GM19372 (cell line): ENCODE measurements around the gene BACE2.
"Not testable (repeated sequence)": the region's sequence is repeated elsewhere in the genome, so short reads cannot be mapped to it uniquely, and the experiment has no call there.

Experiments used
- ATAC-seq: cut with Tn5 transposase; IDR thresholded peaks from one replicate; pipeline ENCODE4 v1.9.1; 2021; ENCODE audit warnings: mild to moderate bottlenecking, low read depth, moderate library complexity; ENCODE audit not compliant: unreplicated experiment

The BACE2 gene

GRCh38 chr21:41234569-41234968, 66.6 kb downstream of the BACE2 start:
- no peak for ATAC-seq

GRCh38 chr21:41235201-41235600, 67.2 kb downstream of the BACE2 start:
- no peak for ATAC-seq

GRCh38 chr21:41236352-41236973, 68.5 kb downstream of the BACE2 start:
- no peak for ATAC-seq

GRCh38 chr21:41238081-41238796, 70.3 kb downstream of the BACE2 start:
- not testable (repeated sequence) for ATAC-seq

GRCh38 chr21:41240040-41240439, 72.1 kb downstream of the BACE2 start:
- no peak for ATAC-seq

- no peak for ATAC-seq
These were observed 73.4 kb downstream of the BACE2 start for GRCh38 chr21:41241341-41241740.

- ATAC-seq: no peak
These were observed 74.4 kb downstream of the BACE2 start for GRCh38 chr21:41242238-41242829.

GRCh38 chr21:41243107-41243506, 75.1 kb downstream of the BACE2 start:
- ATAC-seq: no peak

GRCh38 chr21:41244266-41244880, 76.4 kb downstream of the BACE2 start:
- ATAC-seq: not testable (repeated sequence)

- ATAC-seq: no peak
These were observed 77.7 kb downstream of the BACE2 start for GRCh38 chr21:41245509-41246135.

- no peak for ATAC-seq
These were observed 78.8 kb downstream of the BACE2 start for GRCh38 chr21:41246808-41247207.

GRCh38 chr21:41247561-41248545, 79.9 kb downstream of the BACE2 start:
- no peak for ATAC-seq

- no peak for ATAC-seq
These were observed 81.5 kb downstream of the BACE2 start for GRCh38 chr21:41249476-41249875.

- ATAC-seq: no peak
These were observed 82.6 kb downstream of the BACE2 start for GRCh38 chr21:41250519-41250918.

GRCh38 chr21:41251961-41252642, 84.1 kb downstream of the BACE2 start:
- no peak for ATAC-seq

GRCh38 chr21:41254090-41254700, 86.2 kb downstream of the BACE2 start:
- ATAC-seq: no peak

- ATAC-seq: no peak
These were observed 87.2 kb downstream of the BACE2 start for GRCh38 chr21:41255190-41255589.

GRCh38 chr21:41256231-41256630, 88.3 kb downstream of the BACE2 start:
- not testable (repeated sequence) for ATAC-seq
